ENCODE measurements around the gene EIF5.

GRCh38 chr14:103286460-103286859, 47.6 kb upstream of the EIF5 start:
- no peak for TF ChIP-seq CTCF (IDR thresholded peaks at IDR 0.05)
- TF ChIP-seq POLR2A (IDR thresholded peaks at IDR 0.05), result no peak

All from right lobe of liver (tissue), 4 donors.